ENCODE results near the gene NFATC2.

NFATC2 gene

GRCh38 chr20:51487565-51488268, 54.8 kb downstream of the NFATC2 start:
- no peaks in the 10 kb centered on the region for H4K20me1 ChIP-seq (ENCODE audit: low read depth, low read length)
- H3K4me2 ChIP-seq (ENCODE audit: low read depth, low read length, poor library complexity, severe bottlenecking), result no peak overlapping the region
- H3K36me3 ChIP-seq (ENCODE audit: low read length), result no peaks in the 10 kb centered on the region
- H3K9me3 ChIP-seq (ENCODE audit: insufficient read depth, low read length), result no peaks in the 10 kb centered on the region
- H3K79me2 ChIP-seq (ENCODE audit: insufficient read depth, low read length), result no peaks in the 10 kb centered on the region; the same call in 1 of the 2 replicates
- H3K9me2 ChIP-seq (replicated peaks; ENCODE audit: insufficient read depth, low read length), result no peaks in the 10 kb centered on the region
- H3K27ac ChIP-seq (ENCODE audit: low read depth, low read length), result no peak overlapping the region
- no peaks in the 10 kb centered on the region for H3F3A ChIP-seq (ENCODE audit: insufficient read depth)
- no peak overlapping the region for H3K4me3 ChIP-seq (ENCODE audit: insufficient read depth, low read length, poor library complexity, severe bottlenecking)
- H3K9ac ChIP-seq (ENCODE audit: low read length), result no peak overlapping the region
- H2AFZ ChIP-seq (ENCODE audit: low read depth, low read length, severe bottlenecking), result no peak overlapping the region
- TF ChIP-seq EZH2phosphoT487 (conservative IDR thresholded peaks at IDR 0.05; ENCODE audit: low read length) (no peak), CTCF (IDR thresholded peaks at IDR 0.05; ENCODE audit: insufficient read depth, low read length, poor library complexity, severe bottlenecking) (no peak)
- H3K27me3 ChIP-seq (ENCODE audit: low read length), result no peaks in the 10 kb centered on the region

- H3K79me2 ChIP-seq (ENCODE audit: insufficient read depth, low read length), result no peaks in the 10 kb centered on the region; the same call in 1 of the 2 replicates
- H3K27ac ChIP-seq (ENCODE audit: low read depth, low read length), result no peak overlapping the region
- no peaks in the 10 kb centered on the region for H3K9me3 ChIP-seq (ENCODE audit: insufficient read depth, low read length)
- no peaks in the 10 kb centered on the region for H3F3A ChIP-seq (ENCODE audit: insufficient read depth)
- no peak overlapping the region for H3K4me2 ChIP-seq (ENCODE audit: low read depth, low read length, poor library complexity, severe bottlenecking)
- H3K9me2 ChIP-seq (replicated peaks; ENCODE audit: insufficient read depth, low read length), result no peaks in the 10 kb centered on the region
- no peak overlapping the region for H2AFZ ChIP-seq (ENCODE audit: low read depth, low read length, severe bottlenecking)
- H4K20me1 ChIP-seq (ENCODE audit: low read depth, low read length), result no peaks in the 10 kb centered on the region
- H3K27me3 ChIP-seq (ENCODE audit: low read length), result no peaks in the 10 kb centered on the region
- no peak overlapping the region for H3K9ac ChIP-seq (ENCODE audit: low read length)
- TF ChIP-seq CTCF (IDR thresholded peaks at IDR 0.05; ENCODE audit: insufficient read depth, low read length, poor library complexity, severe bottlenecking) (no peak), EZH2phosphoT487 (conservative IDR thresholded peaks at IDR 0.05; ENCODE audit: low read length) (no peak)
- H3K4me3 ChIP-seq (ENCODE audit: insufficient read depth, low read length, poor library complexity, severe bottlenecking), result no peak overlapping the region
- no peaks in the 10 kb centered on the region for H3K36me3 ChIP-seq (ENCODE audit: low read length)
Measured at GRCh38 chr20:51487076-51487475, 55.4 kb downstream of the NFATC2 start.

GRCh38 chr20:51486197-51487005, 56.1 kb downstream of the NFATC2 start:
- Histone ChIP-seq H3K4me2 (ENCODE audit: low read depth, low read length, poor library complexity, severe bottlenecking) (no peak overlapping the region), H3F3A (ENCODE audit: insufficient read depth) (no peaks in the 10 kb centered on the region), H3K79me2 (ENCODE audit: insufficient read depth, low read length) (no peaks in the 10 kb centered on the region; the same call in 1 of the 2 replicates), H3K9me2 (replicated peaks; ENCODE audit: insufficient read depth, low read length) (no peaks in the 10 kb centered on the region), H3K9me3 (ENCODE audit: insufficient read depth, low read length) (no peaks in the 10 kb centered on the region), H3K27ac (ENCODE audit: low read depth, low read length) (no peak overlapping the region), H2AFZ (ENCODE audit: low read depth, low read length, severe bottlenecking) (no peak overlapping the region), H4K20me1 (ENCODE audit: low read depth, low read length) (no peaks in the 10 kb centered on the region), H3K27me3 (ENCODE audit: low read length) (no peaks in the 10 kb centered on the region), H3K9ac (ENCODE audit: low read length) (no peak overlapping the region), H3K36me3 (ENCODE audit: low read length) (no peaks in the 10 kb centered on the region), H3K4me3 (ENCODE audit: insufficient read depth, low read length, poor library complexity, severe bottlenecking) (no peak overlapping the region)
- no peak for TF ChIP-seq EZH2phosphoT487 (conservative IDR thresholded peaks at IDR 0.05; ENCODE audit: low read length)
- no peak for TF ChIP-seq CTCF (IDR thresholded peaks at IDR 0.05; ENCODE audit: insufficient read depth, low read length, poor library complexity, severe bottlenecking)

Data from SU-DHL-6 (cell line).